Left ventricle myocardium superior (tissue), 1 donor: ENCODE data around the gene RPL21. TPM values are rescaled to one million over a fixed set of nuclear protein-coding genes. Genes with fewer than 3 reads are reported as not detected.
A peak's percentile ranks its signal among the peaks of the same experiment; 100 is the strongest.
"Not testable (repeated sequence)": the region's sequence is repeated elsewhere in the genome, so short reads cannot be mapped to it uniquely, and the experiment has no call there.

Source experiments
- ATAC-seq: fragments of 200-7000 bp; cut with Tn5 transposase; one replicate; pipeline ENCODE4 v1.9.1; 2020; ENCODE audit warnings: mild to moderate bottlenecking, moderate library complexity
- DNase-seq: peaks from one replicate; pipeline ENCODE4 v3.0.0-alpha.2; 2020
- intact Hi-C: fragments of 100-400 bp; cut with micrococcal nuclease; formaldehyde crosslinking; loops from one replicate; pipeline ENCODE4 v1.11.0; 2022
- total RNA-seq: library from RNA; stranded (reverse); fragmentation: NEBNext Ultra II Directional; extraction: Animal tissue kit (Norgen Biotek cat#: 25700); gene quantifications from one replicate; pipeline ENCODE4 v1.2.1, GENCODE V29; 2021
- donor health status: DM: no; HTN: yes; CAD: no; lungs with severe emphysema.

Gene RPL21
- total RNA-seq, 1 donor from 2014 or later, result 663 TPM

DNA sequence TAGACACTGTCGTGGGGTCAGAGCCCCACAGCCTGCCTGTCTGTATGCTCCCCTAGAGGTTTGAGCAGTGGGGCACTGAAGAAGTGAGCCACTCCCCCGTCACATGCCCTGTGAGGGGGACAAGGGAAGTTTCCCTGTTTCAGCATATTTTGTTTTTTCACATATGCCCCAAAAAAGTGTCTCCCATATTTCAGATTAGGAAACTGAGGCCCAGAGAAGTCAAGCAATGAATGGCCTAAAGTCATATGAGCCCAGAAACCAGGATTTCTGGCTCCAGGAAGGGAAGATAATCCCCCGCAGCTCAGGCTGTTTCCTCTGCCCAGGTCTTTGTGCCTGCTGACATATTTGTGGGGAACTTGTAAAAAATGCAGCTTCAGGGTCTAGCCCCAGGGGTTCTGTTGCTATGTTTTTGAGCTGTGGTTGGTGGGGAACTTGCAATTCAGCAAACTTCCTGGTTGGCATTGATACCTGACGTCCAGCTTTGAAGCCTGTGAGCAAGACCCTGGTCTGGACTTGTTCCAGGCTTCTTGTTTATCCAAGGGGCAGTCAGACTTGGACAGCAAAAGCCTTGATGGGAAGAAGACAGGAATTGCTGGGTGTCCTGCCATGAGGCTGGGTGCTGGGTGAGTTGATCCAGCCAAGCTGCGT lies 28.8 kb downstream of the RPL21 start:
- ATAC-seq, result no peak
- intact Hi-C loops, result loop anchor here (10.0 kb wide), 1 partner anchor 295 kb away; no protein-coding TSS in a partner anchor
- DNase-seq, result no peak

DNA sequence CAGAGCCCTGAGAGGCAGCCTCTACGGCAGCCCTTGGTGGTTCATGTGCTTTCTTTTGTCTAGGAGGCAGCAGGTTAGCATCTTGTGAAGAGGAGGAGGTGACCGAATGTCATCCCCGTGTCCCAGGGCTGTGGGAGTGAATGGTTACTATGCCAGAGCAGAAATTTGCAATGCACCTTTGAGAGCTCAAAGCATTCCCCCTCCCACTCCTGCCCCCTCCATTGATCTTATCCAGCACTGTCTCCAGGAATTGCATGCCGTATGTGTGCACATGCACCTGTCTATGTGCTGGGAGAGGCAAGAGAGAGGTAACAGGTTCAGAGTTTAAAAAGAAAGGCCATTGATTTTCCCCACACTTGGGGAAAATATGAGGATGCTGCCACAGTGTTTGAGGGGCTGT lies 29.5 kb downstream of the RPL21 start:
- DNase-seq (no peak), ATAC-seq (no peak)
- intact Hi-C loops, result loop anchor here (10.0 kb wide), 1 partner anchor 296 kb away; no protein-coding TSS in a partner anchor

DNA sequence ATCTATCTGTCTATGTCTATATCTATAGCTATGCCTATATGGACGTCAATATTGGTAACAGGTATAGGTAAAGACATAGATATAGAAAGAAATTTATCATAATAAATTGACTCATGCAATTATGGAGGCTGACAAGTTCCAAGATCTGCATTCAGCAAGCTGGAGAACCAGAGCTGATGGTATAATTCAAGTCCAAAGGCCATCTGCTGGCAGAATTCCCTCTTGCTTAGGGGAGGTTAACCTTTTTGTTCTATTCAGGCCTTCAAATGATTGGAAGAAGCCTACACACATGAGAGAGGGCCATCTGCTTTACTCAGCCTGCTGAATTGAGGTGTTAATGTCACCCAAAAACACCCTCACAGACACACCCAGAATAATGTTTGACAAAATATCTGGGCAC lies 30.1 kb downstream of the RPL21 start:
- DNase-seq (no peak), ATAC-seq (no peak)
- intact Hi-C loops, result loop anchor here (10.0 kb wide), 1 partner anchor 297 kb away; no protein-coding TSS in a partner anchor

DNA sequence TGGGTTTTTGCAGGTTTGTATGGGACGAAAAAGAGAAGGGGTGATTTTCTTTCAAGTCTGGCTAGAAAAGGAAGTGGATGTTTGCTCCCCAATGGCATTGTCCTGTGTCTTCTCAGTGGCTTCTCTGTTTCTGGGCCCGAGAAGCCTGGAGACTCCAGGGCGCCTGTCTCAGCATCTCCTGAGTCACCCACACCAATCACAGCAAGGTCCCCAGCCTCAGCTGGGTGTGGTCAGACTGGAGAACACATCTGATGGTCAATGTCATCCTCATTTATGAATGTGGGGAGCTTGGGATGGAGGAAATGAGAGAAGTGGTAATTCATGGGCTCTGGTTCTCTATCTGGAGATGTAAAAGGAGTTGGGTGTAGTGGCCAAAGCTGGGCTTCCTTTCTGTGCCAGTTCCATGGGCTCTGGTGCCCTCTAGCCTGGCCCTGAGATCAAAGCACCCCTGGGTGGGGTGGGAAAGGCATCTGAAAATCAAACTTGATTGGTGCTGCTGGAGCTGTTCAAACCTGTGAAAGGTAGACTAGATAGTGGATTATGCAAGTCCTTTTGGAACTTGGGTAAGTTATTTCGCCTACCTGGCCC lies 32.6 kb downstream of the RPL21 start:
- ATAC-seq, result peak; percentile 83

DNA sequence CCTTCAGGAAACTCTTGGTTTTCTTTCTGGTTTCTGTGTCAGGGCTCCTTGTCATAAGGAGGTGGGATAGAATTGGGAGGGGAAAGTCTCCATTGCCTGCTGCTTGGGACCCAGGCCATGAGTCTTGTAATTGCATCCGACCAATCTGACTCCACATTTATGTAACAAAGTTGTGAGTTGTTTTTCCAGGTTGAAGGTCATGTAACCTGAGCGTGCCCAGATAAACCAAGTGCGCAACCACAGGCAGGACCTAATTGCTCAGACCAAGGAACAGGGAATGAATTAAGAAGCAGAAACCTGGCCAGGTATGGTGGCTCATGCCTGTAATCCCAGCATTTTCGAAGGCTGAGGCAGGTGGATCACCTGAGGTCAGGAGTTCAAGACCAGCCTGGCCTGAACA lies 37.0 kb downstream of the RPL21 start:
- DNase-seq, result no peak
- intact Hi-C loops, result loop anchor here (10.0 kb wide), 1 partner anchor 304 kb away; no protein-coding TSS in a partner anchor
- no peak for ATAC-seq

More for the DNA sequence above, 32.6 kb downstream of the RPL21 start:
- intact Hi-C loops, result loop anchor here (10.0 kb wide), 1 partner anchor 299 kb away; no protein-coding TSS in a partner anchor
- DNase-seq, result no peak

DNA sequence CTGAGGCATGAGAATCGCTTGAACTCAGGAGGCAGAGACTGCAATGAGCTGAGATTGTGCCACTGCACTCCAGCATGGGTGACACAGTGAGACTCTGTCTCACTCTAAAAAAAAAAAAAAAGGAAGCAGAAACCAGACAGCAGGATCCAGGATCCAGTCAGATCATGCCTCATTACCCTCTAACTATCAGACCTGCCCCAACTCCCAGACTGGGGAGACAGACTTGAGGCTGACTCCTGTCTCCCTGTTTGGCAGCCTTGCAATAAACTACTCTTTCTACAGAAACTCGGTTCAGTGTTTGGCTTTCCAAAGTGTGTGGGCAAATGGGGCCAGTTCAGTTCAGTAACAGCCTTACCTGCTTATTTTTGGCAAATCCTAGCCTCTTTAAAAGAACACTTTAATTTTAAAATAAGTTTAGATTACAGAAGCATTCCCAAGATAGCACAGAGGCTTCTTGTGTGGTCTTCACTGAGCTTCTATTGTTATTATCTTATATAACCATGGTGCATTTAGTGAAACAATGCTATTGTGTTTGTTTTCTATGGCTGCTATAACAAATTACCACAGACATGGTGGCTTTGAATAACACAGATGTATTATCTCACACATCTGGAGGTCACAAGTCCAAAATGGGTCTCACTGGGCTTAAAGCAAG lies 37.8 kb downstream of the RPL21 start:
- no peak for ATAC-seq
- intact Hi-C loops, result loop anchor here (10.0 kb wide), 1 partner anchor 304 kb away; no protein-coding TSS in a partner anchor
- no peak for DNase-seq

DNA sequence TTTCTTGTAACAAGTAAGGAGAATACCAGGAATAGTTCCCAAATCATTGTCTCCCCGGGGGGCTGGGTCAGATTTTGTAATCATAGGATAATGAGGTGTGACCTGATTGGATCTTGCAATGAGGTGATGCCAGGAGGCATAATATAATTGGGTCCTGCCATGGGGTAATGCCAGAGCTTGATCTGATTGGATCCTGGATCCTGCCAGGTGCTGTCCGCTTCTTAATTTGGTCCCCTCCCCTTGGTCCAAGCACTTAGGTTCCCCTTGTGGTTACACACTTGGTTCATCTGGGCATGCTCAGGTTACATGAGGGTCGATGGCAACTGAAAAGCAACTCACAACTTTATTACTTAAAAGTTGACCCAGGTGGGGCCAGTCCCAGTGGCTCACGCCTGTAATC lies 39.4 kb downstream of the RPL21 start:
- intact Hi-C loops, result no loop called here
- ATAC-seq (no peak), DNase-seq (no peak)

DNA sequence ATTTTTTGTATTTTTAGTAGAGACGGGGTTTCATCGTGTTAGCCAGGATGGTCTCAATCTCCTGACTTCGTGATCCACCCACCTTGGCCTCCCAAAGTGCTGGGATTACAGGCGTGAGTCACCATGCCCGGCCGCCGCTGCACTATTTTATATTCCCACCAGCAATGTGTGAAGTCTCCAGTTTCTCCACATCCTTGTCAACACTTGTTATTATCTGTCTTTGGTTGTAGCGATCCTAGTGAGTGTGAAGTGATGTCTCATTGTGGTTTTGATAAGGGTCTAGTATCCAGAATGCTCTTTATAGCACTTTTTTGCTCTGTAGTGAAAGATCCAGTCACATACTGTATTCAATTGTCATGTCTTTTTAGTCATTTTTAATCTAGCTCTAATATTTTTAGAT lies 40.6 kb downstream of the RPL21 start:
- DNase-seq, intact Hi-C loops, ATAC-seq: not testable (repeated sequence)

DNA sequence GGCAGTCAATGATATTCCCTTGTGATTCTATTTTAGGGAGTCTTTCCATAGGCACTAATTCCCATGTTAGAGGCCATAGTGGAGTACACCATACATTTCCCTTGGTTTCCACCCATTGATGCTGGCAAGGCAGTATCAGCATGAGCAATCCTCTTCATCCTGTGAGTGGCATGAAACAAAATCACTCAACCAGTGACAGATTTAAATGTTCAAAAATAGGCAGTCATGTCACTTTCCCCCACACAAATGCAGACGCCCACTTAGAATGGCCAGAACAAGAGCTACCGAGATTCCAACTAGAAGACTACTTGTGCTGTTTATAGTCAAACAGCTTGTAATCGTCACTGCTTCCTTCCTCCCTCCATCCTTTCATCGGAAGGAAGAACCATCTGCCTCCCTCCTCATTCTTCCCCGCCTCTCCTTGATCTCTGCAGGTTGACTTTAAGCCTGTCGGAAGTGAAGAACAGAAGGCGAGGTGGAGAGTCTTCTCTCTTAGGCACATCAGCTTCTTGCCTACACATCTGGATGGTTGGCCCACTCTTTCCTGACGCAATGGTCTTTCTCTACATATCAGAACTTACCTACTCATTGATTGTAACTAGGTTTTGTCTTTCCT lies 41.8 kb downstream of the RPL21 start:
- no peak for ATAC-seq
- DNase-seq, result no peak
- intact Hi-C loops, result no loop called here

DNA sequence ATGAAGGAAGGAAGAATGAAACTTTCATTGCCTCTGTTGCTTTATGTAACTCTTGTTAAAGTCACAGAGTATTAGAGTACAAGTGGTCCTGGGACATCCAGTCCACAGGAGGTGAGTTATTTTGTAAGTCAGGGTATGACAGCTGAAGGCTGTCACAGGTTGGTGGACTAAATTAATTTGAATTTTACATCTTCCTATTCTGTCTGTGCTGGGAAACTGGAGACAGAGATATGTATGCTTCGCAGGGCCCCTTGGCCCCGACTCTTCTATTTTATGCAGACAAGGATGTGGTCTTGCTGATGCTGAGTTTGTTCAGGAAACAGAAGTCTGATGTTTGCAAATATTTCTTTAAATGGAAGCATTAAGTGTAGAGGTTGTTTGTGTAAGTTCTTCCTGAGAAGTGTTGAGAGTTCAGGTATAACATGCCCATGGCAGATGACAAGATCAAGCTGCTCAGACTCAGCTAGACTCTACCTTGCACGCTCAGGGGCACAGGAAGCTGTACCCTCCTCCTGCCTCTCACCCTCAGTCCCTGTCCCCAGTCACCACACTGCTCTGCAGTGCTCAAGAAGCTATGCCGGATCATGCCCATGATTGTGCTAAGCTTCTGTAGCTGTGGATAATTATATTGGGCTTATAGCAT lies 42.6 kb downstream of the RPL21 start:
- no peak for DNase-seq
- intact Hi-C loops, result no loop called here
- ATAC-seq, result no peak

DNA sequence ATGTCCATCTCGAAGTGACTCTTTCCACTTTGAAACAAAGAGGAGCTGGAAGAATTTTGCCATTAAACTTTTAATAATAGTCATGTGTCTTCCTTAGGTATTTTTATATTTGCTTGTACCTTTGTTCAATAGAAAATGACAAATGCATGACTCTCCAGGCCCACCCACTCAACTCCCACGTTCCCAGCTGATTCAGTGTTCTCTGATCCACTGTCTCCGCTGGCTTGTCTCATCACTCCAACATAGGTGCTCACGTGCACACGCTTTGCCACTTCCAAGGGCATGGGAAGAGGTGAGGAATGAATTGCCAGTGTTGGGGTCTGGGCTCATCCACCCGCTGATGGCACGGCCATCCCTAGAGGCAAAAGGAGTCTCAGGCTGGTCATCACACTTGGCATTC lies 43.7 kb downstream of the RPL21 start:
- ATAC-seq, result no peak
- DNase-seq, result no peak
- intact Hi-C loops, result no loop called here

DNA sequence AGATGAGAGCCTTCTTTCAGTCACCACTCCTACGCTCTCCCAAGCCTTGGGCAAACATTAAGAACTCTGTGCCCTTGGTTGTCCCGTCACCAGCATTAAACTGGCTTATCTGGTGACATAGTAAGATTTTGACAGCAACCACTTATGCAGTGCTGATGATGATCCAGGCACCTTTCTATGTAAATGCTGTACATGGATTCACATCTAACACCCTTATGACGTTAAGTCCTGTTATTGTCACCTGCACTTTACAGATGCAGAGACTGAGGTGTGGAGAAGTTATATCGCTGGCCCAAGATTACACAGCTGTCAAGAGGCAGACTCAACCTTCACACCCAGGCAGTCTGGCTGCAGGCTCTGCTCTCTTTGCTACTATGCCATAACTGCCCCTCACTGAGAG lies 44.3 kb downstream of the RPL21 start:
- no peak for DNase-seq
- intact Hi-C loops, result no loop called here
- ATAC-seq, result peak; percentile 82

DNA sequence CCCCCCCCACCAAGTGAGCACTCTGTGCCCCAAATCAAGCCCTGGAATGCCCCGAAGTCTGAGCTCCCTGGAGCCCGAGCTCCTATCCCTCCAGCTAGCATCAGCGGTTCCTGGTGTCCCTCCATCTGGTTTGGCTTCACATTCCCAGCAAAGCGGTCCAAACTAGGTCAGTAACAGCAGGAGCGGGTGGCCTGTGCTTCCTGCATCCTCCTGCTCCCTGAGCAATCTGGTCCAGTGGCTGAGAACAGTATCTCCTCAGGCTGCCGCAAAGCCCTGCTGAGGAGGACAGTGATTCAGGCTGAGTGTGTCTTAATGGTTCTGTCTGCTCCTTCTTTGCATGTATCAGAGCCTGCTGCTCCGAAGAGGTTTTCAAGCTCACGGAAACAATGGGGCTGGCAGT lies 45.1 kb downstream of the RPL21 start:
- intact Hi-C loops, result no loop called here
- no peak for DNase-seq
- ATAC-seq, result no peak

DNA sequence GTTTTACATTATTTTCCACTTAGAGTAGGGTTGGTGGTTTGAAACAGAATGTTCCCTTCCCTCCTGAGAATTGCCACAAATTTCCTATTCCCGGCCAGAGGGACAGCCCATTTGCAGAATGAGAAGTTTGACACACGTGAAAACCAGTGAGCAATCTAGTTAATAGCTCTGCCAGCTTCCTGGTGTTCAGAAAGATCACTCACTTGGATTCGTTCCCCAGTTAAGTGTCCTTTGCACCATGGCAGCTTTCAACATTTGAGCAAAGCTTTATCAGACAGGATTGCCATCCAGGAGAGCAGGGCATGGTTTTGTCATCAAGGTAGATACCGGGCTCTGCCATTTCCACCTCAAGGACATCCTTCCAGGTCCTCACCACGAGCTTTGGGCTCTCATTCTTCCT lies 47.5 kb downstream of the RPL21 start:
- DNase-seq, result no peak
- peak; percentile 32 for ATAC-seq
- intact Hi-C loops, result no loop called here

DNA sequence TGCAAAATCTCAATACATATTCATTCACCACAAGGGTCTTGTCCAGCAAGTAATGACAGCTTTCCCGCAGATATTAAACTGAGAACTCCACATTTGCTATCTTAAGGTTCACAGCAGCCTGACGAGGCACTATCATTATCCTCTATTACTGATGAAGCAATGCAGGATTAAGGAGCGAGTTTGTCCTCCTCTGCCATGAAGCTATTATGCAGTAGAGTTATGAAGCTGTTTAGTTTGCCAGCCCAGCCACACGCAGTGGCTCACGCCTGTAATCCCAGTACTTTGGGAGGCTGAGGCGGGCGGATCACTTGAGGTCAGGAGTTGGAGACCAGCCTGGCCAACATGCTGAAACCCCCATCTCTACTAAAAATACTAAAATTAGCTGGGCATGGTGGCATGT lies 49.0 kb downstream of the RPL21 start:
- intact Hi-C loops, DNase-seq, ATAC-seq: not testable (repeated sequence)

DNA sequence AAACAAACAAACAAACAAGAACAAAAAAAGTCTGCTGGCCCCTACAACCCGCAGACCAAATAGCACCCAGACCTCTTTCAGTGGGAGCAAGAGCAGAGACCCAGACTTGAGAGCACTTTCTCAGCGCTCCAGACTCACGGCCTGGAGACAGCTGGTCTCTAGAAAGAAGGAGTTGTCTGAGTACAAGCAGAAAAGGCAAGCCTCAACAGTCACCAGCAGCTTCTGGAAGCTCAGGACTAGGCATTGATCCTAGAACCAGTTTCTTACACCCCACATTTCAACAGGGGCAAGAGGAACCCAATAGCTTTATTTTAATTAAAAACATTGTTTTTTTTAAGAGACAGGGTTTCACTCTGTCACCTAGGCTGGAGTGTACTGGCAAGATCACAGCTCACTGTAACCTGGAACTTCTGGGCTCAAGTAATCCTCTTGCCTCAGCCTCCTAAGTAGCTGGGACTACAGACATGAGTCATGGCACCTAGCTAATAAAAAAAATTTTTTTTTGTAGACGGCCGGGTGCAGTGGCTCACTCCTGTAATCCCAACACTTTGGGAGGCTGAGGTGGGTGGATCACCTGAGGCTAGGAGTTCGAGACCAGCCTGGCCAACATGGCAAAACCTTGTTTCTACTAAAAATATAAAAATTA lies 49.7 kb downstream of the RPL21 start:
- DNase-seq, result no peak
- ATAC-seq, result no peak
- intact Hi-C loops, result no loop called here

DNA sequence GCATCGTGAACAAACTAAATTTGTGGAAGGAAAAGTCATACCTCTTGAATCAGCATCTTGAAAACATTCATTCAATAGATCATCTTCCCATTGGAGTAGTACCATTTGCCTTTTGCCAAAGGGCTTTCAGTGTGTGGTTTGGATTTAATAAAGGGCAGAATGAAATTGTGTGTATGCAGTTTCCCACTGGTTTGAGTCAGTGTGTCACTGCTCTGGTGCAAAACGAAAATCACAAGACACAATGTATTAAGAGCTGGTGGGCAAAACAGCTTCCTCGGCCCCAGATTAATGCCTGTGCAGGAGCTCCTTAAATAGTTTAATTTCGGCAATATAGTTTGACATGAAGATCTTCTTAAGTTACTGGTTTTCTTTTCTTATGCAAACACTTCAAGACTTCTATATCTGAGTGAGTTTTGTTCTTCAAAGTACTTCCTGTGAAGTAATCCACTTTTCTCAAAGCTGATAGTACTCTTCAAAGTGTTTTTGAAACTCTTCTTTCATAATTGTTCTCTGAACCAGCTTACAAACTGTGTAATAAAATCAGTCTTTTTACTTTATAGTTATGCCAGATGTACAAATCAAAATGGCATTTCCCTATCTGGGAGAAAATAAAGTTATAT lies 51.4 kb downstream of the RPL21 start:
- ATAC-seq (no peak), DNase-seq (no peak)
- intact Hi-C loops, result no loop called here

DNA sequence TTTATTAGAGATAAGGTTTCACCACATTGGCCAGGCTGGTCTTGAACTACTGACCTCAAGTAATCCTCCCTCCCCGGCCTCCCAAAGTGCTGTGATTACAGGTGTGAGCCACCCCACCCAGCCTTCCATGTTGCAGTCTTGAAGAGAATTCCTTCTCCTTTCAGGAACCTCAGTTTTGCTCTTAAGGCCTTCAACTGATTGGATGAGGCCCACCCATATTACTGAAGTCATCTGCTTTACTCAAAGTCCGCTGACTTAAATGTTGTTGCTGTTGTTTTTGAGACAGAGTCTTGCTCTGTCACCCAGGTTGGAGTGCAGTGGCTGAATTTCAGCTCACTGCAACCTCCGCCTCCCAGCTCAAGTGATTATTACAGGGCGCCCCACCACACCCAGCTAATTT lies 52.7 kb downstream of the RPL21 start:
- DNase-seq, result no peak
- intact Hi-C loops, result no loop called here
- ATAC-seq, result no peak

DNA sequence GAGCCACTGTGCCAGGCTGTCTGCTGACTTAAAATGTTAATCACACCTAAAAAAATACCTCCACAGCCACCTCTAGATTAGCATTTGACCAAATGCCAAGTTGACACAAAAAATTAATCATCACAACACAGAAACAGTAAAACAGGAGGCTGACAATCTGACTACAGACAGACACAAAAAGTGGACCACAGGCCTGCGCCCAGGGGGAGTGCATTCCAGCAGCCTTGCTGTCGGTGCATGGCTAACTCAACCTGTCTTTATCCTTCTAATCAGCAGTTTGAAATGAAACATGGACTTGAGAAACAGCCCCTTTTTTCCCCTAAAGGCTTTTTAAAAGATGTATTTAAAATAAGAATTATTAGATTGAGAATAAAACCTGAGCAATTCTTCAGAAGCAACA lies 53.3 kb downstream of the RPL21 start:
- no peak for DNase-seq
- ATAC-seq, result no peak
- intact Hi-C loops, result no loop called here
